Superior temporal gyrus (tissue), 1 donor: ENCODE measurements around the gene PDE4D.

Experiments used
- DNase-seq: peaks from one replicate; pipeline ENCODE4 v3.0.0-alpha.2; 2016; ENCODE audit errors: extremely low spot score

The PDE4D gene

DNA sequence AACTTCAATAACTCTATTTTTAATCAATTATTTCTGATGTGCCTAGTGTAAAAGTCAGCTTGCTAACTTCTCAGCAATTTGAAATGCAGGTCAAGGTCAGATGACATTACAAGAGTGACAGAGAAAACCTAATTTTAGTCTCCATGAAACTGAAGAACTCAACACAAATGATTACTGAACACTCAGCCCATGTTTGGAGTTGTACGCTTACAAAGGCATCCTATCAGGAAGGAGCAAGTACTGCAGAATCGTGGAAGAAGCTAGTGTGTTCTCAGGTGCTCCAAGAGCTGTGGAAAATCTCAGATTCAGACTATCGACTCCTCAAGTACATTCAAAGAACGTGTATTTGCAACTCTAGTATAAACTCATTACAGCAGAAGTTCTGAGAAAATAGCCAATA is 526.7 kb downstream of the PDE4D start:
- DNase-seq: peak; percentile 21

DNA sequence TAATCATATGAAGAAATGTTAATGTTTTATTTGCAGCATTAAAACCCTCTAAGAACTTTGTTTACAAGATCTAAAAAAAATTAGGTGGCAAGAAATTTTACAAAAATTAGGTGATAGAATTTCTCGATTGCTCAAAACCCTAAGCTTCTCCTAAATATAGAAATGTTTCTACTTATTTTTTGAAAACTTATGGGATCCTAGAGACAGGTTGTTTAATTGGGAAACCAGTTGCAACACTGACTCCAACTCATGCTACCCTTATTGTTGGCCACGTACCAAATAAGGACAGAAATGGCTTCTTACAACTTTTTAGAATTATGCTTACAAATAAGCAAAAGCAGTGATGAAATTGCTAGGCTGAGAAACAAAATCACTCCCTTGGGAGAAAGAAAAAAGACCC is 531.1 kb downstream of the PDE4D start:
- DNase-seq: no peak

DNA sequence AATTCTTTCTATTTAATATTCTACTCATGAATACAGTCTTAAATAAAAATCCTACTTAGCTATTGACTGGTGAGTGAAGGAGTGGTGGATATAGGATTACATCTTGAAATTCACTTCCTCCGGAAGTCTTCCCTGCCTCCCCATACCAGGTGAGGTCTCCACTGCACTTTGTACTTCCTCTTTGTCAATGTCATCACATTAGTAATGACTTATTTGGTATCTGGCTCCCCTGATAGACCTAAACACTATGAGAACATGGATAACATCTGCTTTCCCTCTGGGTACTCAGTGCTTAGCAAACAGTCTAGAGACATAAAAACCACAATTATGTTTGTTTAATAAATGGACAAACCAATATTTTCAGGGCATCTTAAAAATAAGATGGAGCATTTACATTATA is 532.1 kb downstream of the PDE4D start:
- DNase-seq: no peak

DNA sequence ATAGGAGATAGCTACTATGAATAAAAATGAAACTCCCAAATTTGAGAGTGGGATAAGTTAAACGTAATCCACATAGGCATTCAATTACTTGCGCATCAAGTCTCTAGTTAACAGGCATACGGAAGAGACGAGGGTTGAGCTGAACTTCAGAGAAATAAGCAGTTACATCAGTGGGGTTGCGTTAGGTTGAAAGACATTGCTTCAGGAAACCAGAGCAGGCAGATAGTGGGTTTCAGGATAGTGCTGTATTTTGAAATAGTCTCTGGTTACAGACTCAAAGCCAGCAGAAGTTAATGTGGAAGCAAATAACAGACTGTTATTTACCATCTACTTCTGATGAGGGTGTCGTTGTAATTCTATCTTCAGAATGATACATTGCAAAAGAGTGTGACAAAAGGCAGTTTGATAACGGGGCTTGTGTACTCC is 533.4 kb downstream of the PDE4D start:
- no peak for DNase-seq

DNA sequence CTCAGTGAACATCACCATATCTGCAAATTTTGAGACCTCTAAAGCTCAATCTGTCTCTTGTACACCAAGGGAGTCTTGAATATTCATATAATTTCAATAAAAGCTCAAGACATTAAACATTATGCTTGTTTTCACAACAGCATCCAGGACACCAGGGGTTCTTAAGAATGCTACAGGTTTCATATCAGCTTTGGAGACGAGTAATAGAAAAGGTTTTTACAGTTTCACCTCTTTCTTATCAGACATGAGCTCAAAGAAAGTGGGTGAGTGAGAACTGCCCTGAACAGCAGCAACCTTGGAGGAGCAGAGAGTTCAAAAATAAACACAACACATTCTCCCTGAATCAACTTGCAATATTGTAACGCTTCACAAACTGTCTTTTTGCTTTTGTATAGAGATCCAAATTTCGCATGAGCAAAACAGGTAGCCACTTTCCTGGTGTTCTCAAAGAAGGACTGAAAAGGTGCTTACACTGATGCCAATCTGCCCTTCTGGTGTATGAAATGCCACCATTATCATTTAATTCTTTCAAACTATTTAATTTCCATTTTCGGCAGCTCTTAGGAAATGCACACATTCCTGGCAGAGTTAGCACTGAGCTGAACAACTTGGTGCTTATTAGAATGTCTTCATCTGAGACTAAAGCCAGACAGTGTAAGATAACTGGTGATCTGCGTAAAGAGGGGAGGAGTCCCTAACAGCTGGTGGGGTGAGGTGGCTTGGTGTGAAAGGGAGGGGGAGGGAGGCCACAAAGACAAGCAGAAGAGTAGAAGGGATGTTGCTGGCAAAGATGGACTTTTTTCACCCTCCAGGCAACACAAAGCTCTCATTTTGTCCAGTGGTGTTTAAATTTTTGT is 535.3 kb downstream of the PDE4D start:
- no peak for DNase-seq

DNA sequence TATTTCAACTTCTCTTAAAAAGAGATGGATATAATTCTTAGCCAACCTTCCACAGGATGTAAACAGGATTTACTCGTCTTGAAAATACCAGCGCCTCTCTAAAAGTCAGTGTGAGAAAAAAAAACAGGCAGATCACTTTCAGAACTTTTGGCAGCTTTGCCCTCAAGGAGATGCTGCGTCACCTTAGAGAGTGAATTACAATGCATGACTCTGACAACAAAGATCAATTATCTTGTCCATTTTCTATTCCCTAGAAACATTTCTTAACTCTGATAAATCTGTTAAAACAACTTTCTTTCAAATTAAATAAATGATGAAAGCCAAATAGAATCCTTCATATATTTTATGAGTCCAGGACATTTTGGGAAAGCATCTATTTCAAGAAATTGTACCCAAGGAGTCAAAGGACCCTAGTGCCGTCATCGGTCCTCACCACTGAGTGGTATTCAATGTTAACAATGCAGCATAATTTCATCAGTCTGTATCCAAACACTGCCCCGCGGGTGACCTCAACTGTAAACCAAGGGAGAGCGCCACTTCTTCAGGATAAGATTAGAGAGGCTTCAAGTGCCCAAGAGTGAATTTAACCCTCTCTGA is 536.0 kb downstream of the PDE4D start:
- no peak for DNase-seq

DNA sequence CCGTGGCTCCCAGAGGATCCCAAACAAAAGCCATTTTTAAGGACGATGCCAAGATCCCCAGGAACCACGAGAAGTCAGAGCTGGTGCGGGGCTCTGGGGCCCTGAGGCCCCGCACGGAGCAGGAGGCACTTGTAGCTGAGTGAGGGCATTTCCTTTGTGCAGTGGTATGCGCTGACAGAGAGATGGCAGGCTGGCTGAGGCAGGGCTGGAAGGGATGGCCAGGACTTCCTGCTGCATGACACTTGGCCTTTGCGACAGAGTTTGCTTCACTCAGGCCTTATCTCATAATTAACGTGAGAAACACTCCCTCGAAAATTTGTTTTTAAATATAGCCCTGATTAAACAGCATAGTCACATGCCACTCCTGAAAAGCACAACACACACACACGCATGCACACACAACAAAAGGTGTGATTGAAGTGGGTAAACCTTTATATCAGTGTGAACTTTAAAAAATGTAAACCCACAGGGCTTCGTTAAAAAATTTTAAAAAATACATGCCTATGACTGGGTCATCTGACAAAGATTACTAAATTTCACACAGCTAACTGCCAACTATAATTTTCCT is 536.6 kb downstream of the PDE4D start:
- no peak for DNase-seq

DNA sequence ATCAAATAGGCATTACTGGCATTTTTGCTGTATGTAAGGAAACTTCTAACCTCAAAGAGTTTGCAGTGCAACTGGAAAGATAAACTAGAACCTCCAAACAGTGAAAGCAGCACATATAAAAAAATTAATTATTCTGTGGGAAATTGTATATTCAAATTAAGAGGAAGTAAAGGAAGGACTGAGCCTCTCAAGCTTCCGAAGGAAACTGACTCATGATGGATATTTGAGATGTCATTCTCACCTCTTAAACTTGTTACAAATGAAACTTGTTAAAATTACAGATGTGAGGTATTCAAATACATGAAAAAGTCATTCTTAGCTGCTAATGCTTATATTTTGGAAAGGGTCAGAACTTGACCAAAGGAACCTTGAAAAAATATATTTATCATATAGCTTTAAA is 538.7 kb downstream of the PDE4D start:
- no peak for DNase-seq

DNA sequence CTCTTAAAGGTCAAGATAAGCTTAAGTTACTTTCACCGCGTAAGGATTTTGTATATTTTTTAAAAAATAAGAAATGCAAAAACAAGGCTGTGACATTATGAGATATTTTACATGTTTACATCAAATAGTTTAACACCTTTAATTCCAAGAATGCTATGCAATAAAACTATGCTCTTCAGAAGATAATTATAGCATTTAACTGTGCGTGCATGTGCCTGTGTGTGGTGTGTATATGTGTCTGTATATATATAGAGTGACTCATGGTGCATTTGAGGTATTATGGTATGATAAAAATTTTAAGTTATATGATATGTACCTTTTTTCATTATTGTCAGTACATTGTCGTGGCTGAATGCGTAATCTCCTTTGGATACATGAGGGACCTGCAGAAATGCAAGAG is 539.3 kb downstream of the PDE4D start:
- no peak for DNase-seq

DNA sequence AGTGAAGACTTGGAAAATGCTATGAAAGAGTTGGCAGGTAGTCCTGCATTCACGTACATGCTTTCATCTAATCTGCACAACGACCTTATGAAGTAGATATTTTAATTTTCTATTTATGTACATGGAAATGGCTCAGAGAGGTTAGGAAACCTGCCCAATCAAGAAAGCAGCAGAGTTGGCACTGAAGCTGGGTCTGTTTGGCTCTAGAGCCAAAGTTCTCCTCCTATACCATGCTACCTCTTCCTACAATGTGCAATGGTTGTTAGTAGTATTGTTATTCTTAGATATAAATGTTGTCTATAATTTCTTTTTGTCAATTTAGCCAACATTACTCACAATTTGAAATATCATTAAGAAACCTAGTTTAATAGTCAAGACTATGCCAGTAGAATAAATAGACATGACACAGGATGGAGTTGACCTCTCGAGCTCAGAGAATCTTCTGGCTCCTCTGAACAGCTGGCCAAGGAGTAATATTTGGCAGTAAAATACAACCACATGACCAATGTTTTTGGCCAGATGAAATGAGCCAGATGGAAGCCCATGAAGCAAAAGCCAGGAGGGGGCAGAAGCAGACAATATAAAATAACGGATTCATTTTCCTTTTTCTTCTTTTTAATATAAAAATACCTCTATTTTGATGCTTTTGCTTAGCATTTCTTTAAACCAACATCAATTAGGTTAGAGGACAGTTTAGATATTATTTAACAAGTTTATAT is 542.3 kb downstream of the PDE4D start:
- peak; percentile 82 for DNase-seq

DNA sequence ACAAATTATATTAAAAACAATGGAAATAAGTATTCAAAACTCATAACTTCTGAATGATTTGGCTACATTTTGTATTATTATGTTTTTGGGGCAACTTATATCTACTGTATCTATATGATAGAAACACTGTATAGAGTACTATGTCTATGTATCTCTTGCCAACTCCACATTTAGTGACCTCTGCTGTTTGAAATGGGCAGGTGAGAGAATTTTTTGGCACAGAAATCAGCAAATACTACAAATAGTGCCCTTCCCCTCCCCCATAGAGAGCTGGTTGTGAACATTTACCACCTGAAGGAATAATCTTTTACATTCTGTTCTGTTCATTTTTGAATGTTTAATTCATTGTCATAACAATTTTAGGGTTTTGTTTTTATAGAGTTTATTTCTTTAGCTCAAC is 545.3 kb downstream of the PDE4D start:
- DNase-seq: no peak

DNA sequence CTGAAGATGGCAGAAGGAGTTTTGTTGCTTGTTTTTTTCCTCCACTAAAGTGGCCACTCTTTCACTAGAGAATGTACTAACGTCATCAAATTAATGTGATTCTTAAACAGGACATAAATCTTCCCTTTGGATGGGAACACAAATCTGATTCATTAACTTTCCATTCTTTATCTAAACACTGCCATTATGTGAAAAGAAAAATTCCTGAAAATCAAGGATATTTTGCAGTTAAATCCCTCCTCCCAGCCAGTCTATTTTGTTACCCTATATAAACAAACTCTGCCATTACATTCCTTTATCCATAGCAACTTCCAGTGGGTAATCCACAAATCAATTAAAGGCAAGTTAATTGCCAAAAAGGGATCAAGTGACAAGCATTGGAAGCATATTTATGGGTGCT is 546.5 kb downstream of the PDE4D start:
- DNase-seq: no peak

DNA sequence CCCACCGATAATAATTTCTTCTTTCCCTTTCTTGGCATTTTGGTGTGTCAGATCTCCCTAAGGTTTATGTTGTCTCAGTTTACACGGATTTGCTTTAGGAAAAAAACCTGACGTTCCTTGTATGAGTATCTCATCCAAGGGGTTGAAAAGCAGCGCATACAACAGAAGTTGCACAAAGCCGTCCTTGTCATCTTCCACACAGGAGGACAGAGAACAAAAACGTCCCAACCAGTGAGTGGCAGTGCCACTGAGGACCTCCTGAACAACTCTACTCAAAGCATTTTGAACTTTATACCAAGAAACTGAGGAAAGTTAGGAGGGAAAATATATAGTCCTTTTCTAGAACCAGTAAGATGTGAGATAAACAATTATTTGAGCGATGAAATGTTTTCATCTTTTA is 547.0 kb downstream of the PDE4D start:
- peak; percentile 74 for DNase-seq

DNA sequence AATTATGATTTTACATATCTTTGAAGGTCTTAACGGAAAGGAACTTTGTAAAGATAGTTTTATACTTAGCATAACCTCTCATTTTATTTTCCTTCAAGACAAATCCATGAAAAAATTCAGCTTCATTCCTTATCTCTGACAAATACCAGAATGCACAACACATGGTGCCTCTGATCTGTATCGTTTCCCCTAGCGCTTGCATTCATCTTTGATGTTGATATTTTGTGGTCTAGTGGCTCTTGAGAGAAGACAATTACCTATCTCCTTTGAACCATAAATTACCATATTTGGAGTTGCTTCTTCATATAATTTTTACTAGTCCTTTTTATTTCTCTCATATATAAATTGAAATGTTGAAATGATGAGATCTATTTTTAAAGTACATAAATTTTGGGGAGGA is 551.3 kb downstream of the PDE4D start:
- no peak for DNase-seq

DNA sequence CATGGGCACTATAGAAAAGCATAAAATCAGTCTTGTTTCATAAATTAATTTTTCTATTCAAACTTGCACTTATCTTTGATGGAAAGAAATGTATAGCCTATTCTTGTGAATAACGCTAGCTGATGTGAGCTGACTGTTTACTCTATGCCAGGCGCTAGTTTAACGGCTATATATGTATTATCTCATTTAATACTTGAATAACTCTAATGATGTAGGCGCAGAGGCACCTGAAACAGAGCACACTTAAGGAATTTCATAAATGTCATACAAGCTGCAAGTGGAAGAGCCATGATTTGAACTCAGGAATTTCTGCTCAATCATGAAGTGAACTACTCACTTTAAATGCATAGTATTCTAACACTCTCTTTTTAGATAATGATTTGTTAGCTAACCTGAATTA is 551.8 kb downstream of the PDE4D start:
- DNase-seq: no peak

DNA sequence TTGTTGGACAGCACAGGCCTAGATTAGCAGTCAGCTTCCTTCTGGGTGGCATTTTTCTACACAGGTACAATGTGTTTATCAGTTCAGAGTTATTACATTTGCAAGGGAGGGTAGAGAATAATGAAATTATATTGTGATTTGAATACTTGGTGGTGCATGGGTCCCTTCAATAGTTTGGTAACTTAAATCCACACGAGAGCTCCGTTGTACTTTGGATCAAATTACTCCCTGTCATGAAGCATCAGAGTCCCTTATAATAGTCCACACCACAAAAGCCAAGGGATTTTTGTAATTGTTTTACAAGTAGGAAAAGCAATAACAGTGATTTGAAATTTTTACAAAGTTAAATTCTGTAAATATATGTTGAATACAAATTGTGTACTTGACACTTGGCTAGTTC is 552.4 kb downstream of the PDE4D start:
- no peak for DNase-seq

DNA sequence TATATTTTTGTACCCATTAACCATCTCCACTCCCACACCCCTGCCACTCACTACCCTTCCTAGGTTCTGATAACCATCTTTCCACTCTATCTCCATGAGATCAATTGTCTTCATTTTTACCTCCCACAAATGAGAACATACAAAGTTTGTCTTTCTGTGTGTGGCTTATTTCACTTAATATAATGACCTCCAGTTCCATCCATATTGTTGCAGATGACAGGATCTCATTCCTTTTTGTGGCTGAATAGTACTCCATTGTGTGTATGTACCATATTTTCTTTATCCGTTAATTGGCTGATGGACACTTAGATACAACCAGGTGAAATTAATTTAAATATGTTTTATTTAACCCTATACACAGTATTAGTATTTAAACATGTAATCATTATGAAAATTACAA is 552.9 kb downstream of the PDE4D start:
- no peak for DNase-seq

DNA sequence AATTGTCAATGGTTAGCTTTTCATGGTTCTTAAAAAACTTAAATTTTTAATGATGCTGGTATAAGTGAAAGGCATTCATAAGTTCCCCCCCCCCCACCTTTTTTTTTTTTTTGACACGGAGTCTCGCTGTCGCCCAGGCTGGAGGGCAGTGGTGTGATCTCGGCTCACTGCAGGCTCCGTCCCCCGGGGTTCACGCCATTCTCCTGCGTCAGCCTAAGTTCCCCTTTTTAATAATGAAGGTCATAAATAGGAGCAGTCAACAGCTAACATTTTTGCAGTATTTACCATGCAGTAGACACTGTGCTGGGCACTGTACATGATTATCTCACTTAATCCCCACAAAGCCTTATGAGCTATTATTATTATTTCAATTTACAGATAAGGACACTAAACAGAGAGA is 556.3 kb downstream of the PDE4D start:
- DNase-seq: no peak

DNA sequence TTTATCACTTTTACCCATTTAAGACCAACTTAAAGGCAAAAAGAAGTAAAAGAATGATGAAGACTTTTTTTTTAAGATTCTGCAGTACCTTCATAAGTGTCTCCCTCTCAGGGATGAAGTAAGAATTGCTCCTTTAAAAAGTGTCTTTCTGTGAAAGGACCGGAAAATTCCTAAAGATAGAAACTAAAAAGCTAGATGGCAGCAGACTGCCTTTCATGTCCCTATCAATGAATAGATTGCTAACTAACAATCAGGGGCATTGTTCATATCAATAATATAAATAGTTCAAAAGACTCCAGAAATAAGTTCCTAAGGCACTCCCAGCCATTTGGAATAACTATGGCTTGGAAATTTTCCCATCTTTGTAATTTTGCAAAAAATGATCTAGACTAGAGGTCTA is 558.0 kb downstream of the PDE4D start:
- DNase-seq: peak; percentile 83

DNA sequence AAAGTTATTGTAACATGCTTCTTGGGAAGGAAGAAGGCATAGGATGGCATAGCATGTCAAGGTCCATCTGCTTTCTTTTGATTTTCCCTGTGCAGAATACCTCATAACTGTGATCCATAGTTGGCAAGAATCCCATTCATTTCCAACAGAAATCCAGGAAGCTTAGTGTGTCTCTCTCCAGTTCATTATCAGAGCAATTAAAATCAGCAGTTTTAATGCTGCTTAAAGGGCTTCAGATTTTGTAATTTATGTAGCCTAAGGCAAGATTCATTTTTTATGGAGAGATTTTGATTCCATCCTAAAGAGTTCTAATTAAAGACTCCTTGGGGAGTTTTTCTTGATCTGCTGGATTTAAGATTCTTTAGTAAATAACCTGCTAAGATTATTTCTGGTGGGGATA is 560.1 kb downstream of the PDE4D start:
- DNase-seq: no peak

DNA sequence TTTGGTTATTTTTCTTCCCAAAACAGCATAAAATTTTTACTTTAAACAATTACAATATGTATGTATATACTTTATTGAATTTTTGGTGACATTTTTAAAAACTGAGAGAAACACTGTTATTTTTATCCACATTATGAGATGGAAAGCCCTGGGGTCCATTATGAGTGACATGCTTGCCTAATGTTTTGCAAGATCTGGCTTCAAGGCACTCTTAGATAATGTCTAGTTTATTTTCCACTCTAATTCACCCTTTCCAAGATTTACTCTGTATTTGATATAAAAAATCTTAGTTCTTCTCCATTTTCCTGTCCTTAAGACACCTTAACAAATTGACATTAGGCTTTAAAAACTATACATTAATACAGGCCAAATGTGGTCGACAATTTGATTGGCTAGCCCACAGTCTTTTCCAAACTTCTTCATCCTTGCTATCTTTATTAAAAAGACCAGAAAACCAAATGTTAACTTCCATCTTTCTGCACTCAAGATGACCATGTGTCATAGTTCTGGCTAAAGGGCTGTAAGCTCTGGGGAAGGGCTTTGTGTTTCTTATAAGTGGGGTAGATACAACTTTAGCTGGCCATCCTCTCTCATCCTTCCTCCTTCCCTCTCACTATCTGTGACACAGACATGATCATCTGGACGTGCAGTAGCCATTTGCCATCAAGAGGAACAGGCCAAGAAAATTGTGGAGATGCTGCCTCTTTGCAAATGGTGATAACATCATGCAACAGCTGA is 561.1 kb downstream of the PDE4D start:
- DNase-seq: no peak

DNA sequence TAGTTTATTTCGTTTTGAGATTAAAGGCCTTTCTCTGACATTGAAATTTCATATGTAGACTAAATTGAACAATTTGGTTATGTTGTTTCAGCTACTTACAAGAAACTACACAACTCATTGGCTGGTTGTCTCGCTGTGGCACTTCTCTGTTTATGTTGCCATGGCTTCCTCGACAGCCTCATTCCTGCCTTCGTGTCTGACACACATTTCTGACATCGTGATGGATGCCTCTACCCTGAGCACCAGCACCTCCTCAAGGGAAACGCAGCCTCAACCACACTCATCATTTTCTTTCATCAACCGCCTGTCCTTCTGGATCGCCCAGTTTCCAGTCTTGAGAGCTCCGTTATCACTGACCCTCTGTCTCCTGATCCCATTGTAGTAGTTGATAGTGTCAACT is 562.8 kb downstream of the PDE4D start:
- no peak for DNase-seq
